Endothelial cell of umbilical vein (primary cell): ENCODE results near the gene POP7. TPM values are rescaled to one million over a fixed set of nuclear protein-coding genes. Genes with fewer than 3 reads are reported as not detected.
"Not testable (repeated sequence)": the region's sequence is repeated elsewhere in the genome, so short reads cannot be mapped to it uniquely, and the experiment has no call there.

Source experiments
- BruUV-seq: library from RNA; stranded (reverse); fragments of 400-500 nt; replicated peaks from 2 replicates; lab custom pipeline; 2021; lab: Mats Ljungman, UMichigan
- CTCF ChIA-PET: fragments of 300-600, 350-600 bp; sonication (Branson Sonifier 250); formaldehyde crosslinking; loops from one replicate; lab custom pipeline; 2021; ENCODE audit warnings: antibody characterized with exemption, inconsistent platforms; lab: Charles Lee
- POLR2A ChIA-PET: fragments of 300-600, 350-600 bp; sonication (Branson Sonifier 250); formaldehyde crosslinking; loops from one replicate; lab custom pipeline; 2021; ENCODE audit warnings: antibody characterized with exemption, inconsistent platforms; lab: Charles Lee
- DNase-seq: peaks from one replicate; pipeline ENCODE4 v3.0.0-alpha.2; 2011; ENCODE audit warnings: low read depth, low spot score
- FAIRE-seq: peaks from 2 replicates; lab custom pipeline; 2011; peaks lifted over from hg19 to GRCh38; lab: Jason Lieb, UNC
- H2AFZ ChIP-seq: 2 replicates; pipeline ENCODE4 v1.6.0; 2012; ENCODE audit warnings: low read depth, low read length, control low read depth, inconsistent platforms
- H3K27ac ChIP-seq: 2 replicates; pipeline ENCODE4 v1.5.1; 2011; ENCODE audit warnings: low read depth, mild to moderate bottlenecking, control low read depth, low read length, moderate library complexity; ENCODE audit not compliant: insufficient read depth
- H3K27me3 ChIP-seq, 2 experiments: 2 replicates each; pipeline versions ENCODE4 v1.6.0 to v1.6.1; 2011; ENCODE audit warnings: low read length in 2 of 2, mixed read lengths in 1 of 2; ENCODE audit not compliant: control insufficient read depth in 2 of 2, insufficient read depth in 2 of 2
- H3K36me3 ChIP-seq, 2 experiments: 2 replicates in 1 of 2; 3 replicates in 1 of 2; pipeline ENCODE4 v1.5.1; 2011; ENCODE audit warnings: low read length in 2 of 2, mild to moderate bottlenecking in 1 of 2, moderate library complexity in 1 of 2; ENCODE audit not compliant: control insufficient read depth in 2 of 2, insufficient read depth in 2 of 2; ENCODE audit errors: extremely low read depth in 1 of 2
- H3K4me1 ChIP-seq: 3 replicates; pipeline ENCODE4 v1.5.1; 2011; ENCODE audit warnings: mild to moderate bottlenecking, low read length; ENCODE audit not compliant: control insufficient read depth, insufficient read depth; ENCODE audit errors: extremely low read depth
- H3K4me2 ChIP-seq: 2 replicates; pipeline ENCODE4 v1.6.1; 2011; ENCODE audit warnings: low read length, control low read depth, mixed read lengths; ENCODE audit not compliant: insufficient read depth
- H3K4me3 ChIP-seq, 3 experiments: fragments of 200-600 bp in 1 of 3; sonication (generic), shearing (Covaris generic) in 1 of 3; replicated peaks in 1 of 3; 2 replicates each; pipeline ENCODE4 v1.5.1; 2011 to 2016; ENCODE audit warnings: control low read depth in 3 of 3, low read length in 3 of 3, mild to moderate bottlenecking in 2 of 3, inconsistent platforms in 1 of 3, low read depth in 1 of 3, moderate library complexity in 1 of 3; ENCODE audit not compliant: insufficient read depth in 1 of 3
- H3K79me2 ChIP-seq: 2 replicates; pipeline ENCODE4 v1.6.0; 2012; ENCODE audit warnings: low read length, inconsistent platforms; ENCODE audit not compliant: control insufficient read depth, insufficient read depth
- H3K9ac ChIP-seq: replicated peaks from 2 replicates; pipeline ENCODE3; 2011; ENCODE audit warnings: low read length, control low read depth; ENCODE audit not compliant: insufficient read depth; ENCODE audit errors: extremely low read depth
- H3K9me1 ChIP-seq: replicated peaks from 3 replicates; pipeline ENCODE4 v1.6.0; 2011; ENCODE audit warnings: mild to moderate bottlenecking, low read length; ENCODE audit not compliant: control insufficient read depth, insufficient read depth; ENCODE audit errors: extremely low read depth
- H3K9me3 ChIP-seq: replicated peaks from 2 replicates; pipeline ENCODE4 v1.5.1; 2012; ENCODE audit warnings: low read length, inconsistent platforms; ENCODE audit not compliant: control insufficient read depth, insufficient read depth
- H4K20me1 ChIP-seq: replicated peaks from 2 replicates; pipeline ENCODE3; 2011; ENCODE audit warnings: mild to moderate bottlenecking, low read length; ENCODE audit not compliant: control insufficient read depth, insufficient read depth; ENCODE audit errors: extremely low read depth
- CTCF ChIP-seq, 2 donors: IDR thresholded peaks; 1 replicate in 1 of 2; 2 replicates in 1 of 2; pipeline ENCODE4 v1.5.1; 2011; ENCODE audit warnings: low read length in 2 of 2, mild to moderate bottlenecking in 2 of 2, moderate library complexity in 2 of 2, control low read depth in 1 of 2, inconsistent platforms in 1 of 2, low read depth in 1 of 2; ENCODE audit not compliant: insufficient read depth in 1 of 2; ENCODE audit errors: extremely low read depth in 1 of 2
- EZH2 ChIP-seq: IDR thresholded peaks from 2 replicates; pipeline ENCODE4 v1.6.1; 2012; ENCODE audit warnings: borderline replicate concordance, low read depth, mild to moderate bottlenecking, moderate library complexity, low read length, inconsistent platforms; ENCODE audit not compliant: severe bottlenecking
- FOS ChIP-seq: IDR thresholded peaks from 2 replicates; pipeline ENCODE4 v1.6.1; 2011; ENCODE audit warnings: mild to moderate bottlenecking, low read length, moderate library complexity, borderline replicate concordance; ENCODE audit not compliant: insufficient read depth
- GATA2 ChIP-seq: IDR thresholded peaks from 2 replicates; pipeline ENCODE4 v1.7.0; 2011; ENCODE audit warnings: low read depth, mild to moderate bottlenecking, moderate library complexity, mixed read lengths, low read length; ENCODE audit not compliant: insufficient read length, insufficient read depth
- JUN ChIP-seq: IDR thresholded peaks from 2 replicates; pipeline ENCODE4 v1.6.1; 2011; ENCODE audit warnings: borderline replicate concordance, low read depth; ENCODE audit not compliant: insufficient read length, insufficient read depth
- MYC ChIP-seq: IDR thresholded peaks from one replicate; pipeline ENCODE4 v1.6.1; 2011; ENCODE audit warnings: mild to moderate bottlenecking, low read depth, low read length
- POLR2A ChIP-seq: IDR thresholded peaks from 2 replicates; pipeline ENCODE4 v1.6.1; 2012; ENCODE audit warnings: low read depth, mild to moderate bottlenecking, control low read depth, low read length
- POLR2AphosphoS5 ChIP-seq: IDR thresholded peaks from 2 replicates; pipeline ENCODE4 v1.6.1; 2012; ENCODE audit warnings: low read depth, mild to moderate bottlenecking, control low read depth, low read length, moderate library complexity; ENCODE audit not compliant: insufficient read depth
- dilution Hi-C: fragments of 300-500 bp; cut with MboI; formaldehyde crosslinking; loops from one replicate; pipeline ENCODE4 v1.15.0; 2019; ENCODE audit warnings: low sequenced_read_pairs; ENCODE audit not compliant: extremely low pct_ligation_motif_present
- intact Hi-C: fragments of 100-400 bp; cut with micrococcal nuclease; formaldehyde crosslinking; loops from one replicate; pipeline ENCODE4 v1.10.0; 2022
- polyA plus RNA-seq, 4 experiments: library from polyadenylated mRNA; depleted of rRNA in 3 of 4; stranded (reverse) in 3 of 4; unstranded in 1 of 4; fragments of >200 nt; gene quantifications; 2 replicates each; pipeline versions ENCODE4 v1.2.1 to v1.2.3, GENCODE V29; 2011 to 2012; ENCODE audit warnings: missing spikeins in 1 of 4
- total RNA-seq: library from RNA; stranded (reverse); gene quantifications from 2 replicates; pipeline ENCODE4 v1.2.3, GENCODE V29; 2021
- TF ChIP-seq, protein P1 (sequence below): IDR thresholded peaks from 2 replicates; pipeline ENCODE4 v1.6.1; 2011; ENCODE audit not compliant: insufficient read depth, insufficient read length

The POP7 gene
- total and polyA plus RNA-seq, 2 donors (not counting 3 experiments of a cell fraction or from before 2014, with no cell fraction given), result 47.4 to 48.8 TPM

DNA sequence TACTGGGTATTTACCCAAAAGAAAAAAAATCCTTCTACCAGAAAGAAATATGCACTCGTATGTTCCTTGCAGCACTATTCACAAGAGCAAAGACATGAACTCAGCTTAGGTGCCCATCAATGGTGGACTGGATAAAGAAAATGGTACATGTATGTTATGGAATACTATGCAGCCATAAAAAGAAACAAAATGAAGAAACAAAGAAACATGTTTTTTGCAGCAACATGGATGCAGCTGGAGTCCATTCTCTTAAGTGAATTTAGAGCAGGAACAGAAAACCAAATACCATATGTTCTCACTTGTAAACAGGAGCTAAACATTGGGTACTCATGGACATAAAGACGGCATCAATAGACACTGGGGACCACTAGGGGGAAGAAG is 37.9 kb upstream of the POP7 start:
- Histone ChIP-seq H3K36me3 (no peaks in the 10 kb centered on the region), H4K20me1 (no peaks in the 10 kb centered on the region), H3K27me3 (peaks cover 4 to 5% of the 10 kb centered on the region in 2 experiments), H3K4me3 (no peak overlapping the region), H2AFZ (no peak overlapping the region), H3K27ac (no peak overlapping the region), H3K4me2 (no peak overlapping the region), H3K9ac (no peak overlapping the region), H3K79me2 (no peaks in the 10 kb centered on the region), H3K9me1 (no peaks in the 10 kb centered on the region), H3K9me3 (no peaks in the 10 kb centered on the region), H3K4me1 (no peaks in the 10 kb centered on the region)
- no peak for DNase-seq
- TF ChIP-seq CTCF (IDR thresholded peaks at IDR 0.05; ENCODE audit: extremely low read depth in 1 of 2, insufficient read depth in 1 of 2, low read depth in 1 of 2, low read length in 2 of 2), result no peak
- no peak for TF ChIP-seq GATA2
- TF ChIP-seq POLR2AphosphoS5, result no peak
- no peak for TF ChIP-seq MYC
- TF ChIP-seq POLR2A, result no peak
- no peak for TF ChIP-seq FOS
- TF ChIP-seq EZH2, result no peak
- TF ChIP-seq, protein P1, sequence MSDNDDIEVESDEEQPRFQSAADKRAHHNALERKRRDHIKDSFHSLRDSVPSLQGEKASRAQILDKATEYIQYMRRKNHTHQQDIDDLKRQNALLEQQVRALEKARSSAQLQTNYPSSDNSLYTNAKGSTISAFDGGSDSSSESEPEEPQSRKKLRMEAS, result no peak
- TF ChIP-seq JUN, result no peak
- no TSS peak for BruUV-seq
- POLR2A ChIA-PET, result no interaction called here
- dilution Hi-C loops (no loop called here), intact Hi-C loops (no loop called here)
- CTCF ChIA-PET, result interaction anchor here (1.1 kb wide), 1 partner anchor 79 kb away, joined by 3 read pairs; no protein-coding TSS in a partner anchor
- no peak for FAIRE-seq

DNA sequence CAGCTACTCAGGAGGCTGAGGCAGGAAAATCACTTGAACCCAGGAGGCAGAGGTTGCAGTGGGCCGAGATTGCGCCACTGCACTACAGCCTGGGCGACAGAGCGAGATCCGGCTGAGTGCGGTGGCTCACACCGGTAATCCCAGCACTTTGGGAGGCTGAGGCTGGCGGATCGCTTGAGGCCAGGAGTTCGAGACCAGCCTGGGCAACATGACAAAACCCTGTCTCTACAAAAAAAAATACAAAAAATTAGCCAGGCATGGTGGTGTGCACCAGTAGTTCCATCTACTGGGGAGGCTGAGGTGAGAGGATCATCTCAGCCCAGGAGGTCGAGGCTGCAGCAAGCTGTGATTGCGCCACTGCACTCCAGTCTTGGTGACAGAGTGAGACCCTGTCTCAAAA is 36.8 kb upstream of the POP7 start:
- POLR2A ChIA-PET, H3K9me1 ChIP-seq, H3K4me1 ChIP-seq, H3K27ac ChIP-seq, H3K4me3 ChIP-seq, H2AFZ ChIP-seq, H3K79me2 ChIP-seq, H3K27me3 ChIP-seq, H3K9ac ChIP-seq, intact Hi-C loops, H3K4me2 ChIP-seq, DNase-seq, H3K9me3 ChIP-seq, H4K20me1 ChIP-seq, FAIRE-seq, H3K36me3 ChIP-seq, BruUV-seq, CTCF ChIA-PET, dilution Hi-C loops: not testable (repeated sequence)
